GM21515 (cell line): ENCODE data around the gene ALDH8A1.
A peak's percentile ranks its signal among the peaks of the same experiment; 100 is the strongest.

Experiments
- ATAC-seq: cut with Tn5 transposase; IDR thresholded peaks from one replicate; pipeline ENCODE4 v1.9.1; 2021; ENCODE audit not compliant: unreplicated experiment

The ALDH8A1 gene

GRCh38 chr6:134951494-134952263 is 1.8 kb upstream of the ALDH8A1 start:
- no peak for ATAC-seq

GRCh38 chr6:134950482-134950881 is 581 bp upstream of the ALDH8A1 start:
- no peak for ATAC-seq

- ATAC-seq = no peak
These were observed 1.2 kb downstream of the ALDH8A1 start for GRCh38 chr6:134948691-134949090.

DNA sequence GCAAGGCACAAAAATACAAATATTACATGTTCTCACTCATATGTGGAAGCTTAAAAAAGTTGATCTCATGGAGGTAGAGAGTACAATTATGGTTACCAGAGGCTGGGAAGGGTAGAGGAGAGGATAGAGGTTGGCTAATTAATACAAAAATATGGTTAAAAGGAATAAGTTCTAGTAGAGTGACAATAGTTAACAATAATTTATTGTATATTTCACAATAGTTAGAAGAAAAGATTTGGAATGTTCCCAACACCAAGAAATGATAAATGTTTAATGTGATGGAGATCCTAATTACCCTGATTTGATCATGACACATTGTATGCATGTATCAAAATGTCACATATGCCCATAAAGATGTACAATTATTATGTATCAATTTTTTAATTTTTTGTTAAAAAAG is 1.8 kb downstream of the ALDH8A1 start:
- no peak for ATAC-seq

- no peak for ATAC-seq
These were observed 4.9 kb downstream of the ALDH8A1 start for GRCh38 chr6:134945045-134945444.

DNA sequence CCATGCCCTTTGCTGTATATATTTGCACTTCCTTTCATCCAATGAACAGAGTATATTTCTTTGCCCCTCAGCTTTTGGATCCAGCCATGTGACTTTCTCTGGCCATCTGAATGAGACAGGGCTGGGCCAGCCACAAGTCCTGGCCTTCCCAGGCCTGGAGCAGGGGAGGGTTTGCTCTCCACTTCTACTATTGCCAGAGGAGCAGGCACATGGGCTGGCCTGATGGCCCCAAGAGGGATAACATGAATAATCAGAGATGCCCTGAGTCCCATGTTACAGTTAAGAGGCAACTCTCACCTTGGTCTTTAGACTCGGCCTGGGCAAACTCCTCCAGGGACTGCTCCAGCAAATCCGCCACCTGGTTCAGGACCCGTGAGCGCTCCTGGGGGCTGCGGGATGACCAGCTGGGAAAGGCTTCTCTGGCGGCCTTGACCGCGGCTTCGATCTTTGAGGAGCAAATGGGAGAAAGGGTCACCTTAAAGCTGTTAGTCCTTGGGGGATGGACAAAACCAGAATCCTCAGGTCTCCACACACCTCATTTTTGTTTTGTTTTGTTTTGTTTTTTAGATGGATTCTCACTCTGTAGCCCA is 6.3 kb downstream of the ALDH8A1 start:
- ATAC-seq = no peak

DNA sequence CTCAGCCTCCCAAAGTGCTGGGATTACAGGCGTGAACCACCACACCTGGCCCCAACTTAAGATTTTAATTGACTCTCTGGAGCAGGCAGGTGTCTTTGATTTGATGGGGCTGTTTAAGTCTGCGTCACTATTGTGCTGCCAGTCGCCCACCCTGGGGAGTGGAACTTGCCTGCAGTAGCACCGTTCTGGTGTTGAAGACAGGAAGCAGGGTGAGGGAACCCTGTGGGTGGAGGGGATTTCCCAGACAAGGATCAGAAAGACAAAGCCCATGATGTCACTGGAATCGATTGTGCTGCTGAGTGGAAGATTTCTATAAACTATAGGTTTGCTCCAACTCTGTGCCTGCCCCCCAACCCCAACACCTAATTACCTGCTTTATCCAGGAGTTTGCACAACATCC is 11.0 kb downstream of the ALDH8A1 start:
- ATAC-seq = peak; percentile 65

- no peak for ATAC-seq
These were observed 12.5 kb downstream of the ALDH8A1 start for GRCh38 chr6:134937426-134937825.

DNA sequence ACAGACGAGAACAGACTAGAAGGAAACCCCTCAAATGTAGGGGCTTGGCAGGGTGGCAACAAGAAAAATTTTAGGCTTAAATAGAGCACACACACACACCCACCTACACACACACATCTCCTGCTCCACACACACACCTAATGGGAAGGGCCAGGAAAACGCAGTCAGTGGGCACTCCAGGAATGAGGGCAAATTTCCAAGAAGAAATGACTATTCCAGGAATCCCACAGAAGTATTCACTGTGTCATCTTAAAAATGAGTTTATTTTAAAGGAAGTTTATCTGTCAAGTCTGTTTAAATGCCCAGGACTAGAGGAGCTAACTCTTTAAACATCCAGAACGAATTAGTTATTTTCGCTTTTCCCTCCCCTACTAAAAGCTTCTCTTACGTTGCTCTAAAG is 13.0 kb downstream of the ALDH8A1 start:
- ATAC-seq = no peak

DNA sequence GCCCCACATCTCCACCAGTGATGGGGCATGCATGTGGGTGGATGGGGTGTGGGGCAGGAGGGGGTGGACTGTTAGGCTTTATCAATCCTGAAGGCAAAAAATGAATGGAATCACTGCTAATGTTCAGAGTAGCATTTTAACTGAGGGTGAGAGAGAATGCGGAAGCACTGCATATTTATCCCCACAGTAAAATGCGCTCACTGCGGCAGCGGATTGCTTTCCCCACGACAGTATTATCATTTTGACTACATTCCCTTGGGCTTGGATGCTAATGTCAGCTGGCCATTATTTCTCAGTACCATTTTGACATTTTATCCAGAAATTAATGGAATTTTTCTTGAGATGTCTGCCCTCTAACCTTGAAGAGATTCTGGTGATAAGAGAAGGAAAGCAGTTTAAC is 13.4 kb downstream of the ALDH8A1 start:
- no peak for ATAC-seq

DNA sequence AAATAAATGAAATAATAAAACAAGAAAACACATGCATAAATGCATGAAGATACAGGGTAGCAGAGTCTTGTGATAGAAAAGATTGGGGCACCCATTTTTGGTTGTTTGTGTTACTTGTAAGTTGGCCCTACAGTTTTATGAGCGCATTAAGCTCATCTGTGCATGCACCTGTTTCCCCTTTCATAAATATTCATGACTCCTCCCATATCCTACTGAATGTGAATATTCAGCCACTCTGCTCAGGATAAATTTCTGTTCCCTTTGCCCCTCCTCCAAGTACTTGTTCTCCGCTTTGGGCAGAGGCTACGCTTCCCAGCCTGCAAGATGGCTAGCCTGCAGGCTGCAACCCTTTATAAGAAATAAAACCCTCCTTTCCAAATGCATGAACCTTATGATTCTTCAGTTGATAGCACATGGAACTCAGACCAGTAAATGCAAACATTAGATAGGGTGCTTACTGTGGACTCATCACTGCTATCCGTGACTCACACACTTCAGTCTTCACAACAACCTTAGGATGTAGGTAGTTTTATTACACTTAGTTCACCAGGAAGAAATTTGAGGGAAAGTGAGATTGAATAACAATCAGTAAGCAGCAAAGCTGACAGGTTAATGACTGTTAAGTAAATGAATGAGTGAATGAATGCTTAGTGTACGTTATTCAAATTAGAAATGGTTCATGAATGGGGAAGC is 15.0 kb downstream of the ALDH8A1 start:
- no peak for ATAC-seq

- no peak for ATAC-seq
These were observed 17.1 kb downstream of the ALDH8A1 start for GRCh38 chr6:134932535-134933470.

DNA sequence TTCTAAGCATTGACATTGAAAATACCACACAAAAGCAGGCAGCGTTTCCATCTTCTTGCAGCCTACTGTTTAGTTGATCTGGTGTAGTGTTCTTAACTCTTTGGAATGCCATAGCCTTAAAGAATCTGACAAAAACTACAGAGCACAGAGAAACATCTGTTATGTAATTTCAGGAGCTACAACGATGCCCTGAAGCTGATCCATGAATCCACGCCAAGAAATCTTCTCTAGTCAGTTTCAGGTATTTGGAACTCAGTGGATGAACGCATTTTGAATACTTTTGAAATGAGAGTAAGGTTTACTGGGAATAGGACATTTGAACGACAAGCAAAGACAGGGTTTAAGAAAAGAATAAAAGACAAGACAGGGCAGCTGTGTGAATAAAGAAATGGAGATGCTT is 17.8 kb downstream of the ALDH8A1 start:
- no peak for ATAC-seq

DNA sequence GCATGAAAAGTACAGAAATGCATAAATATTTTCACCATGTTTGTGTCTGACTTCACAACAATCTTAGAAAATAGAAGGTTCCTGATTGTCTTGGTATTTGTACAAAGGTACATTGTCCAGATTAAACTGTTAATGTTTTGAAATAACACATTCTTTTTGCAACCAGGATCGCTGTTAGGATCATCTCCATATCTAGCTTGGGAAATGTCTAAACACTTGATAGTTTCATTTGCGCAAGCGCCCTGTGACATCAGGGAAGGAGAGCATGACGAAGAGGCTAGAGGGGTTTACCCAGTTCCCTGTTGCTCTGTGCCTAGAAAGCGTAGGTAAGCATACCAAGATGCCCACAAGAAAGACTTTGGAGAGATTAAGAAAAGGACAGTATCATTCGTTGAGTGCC is 19.4 kb downstream of the ALDH8A1 start:
- ATAC-seq = no peak

- ATAC-seq = no peak
These were observed 21.6 kb downstream of the ALDH8A1 start for GRCh38 chr6:134928151-134928900.

- ATAC-seq = no peak
These were observed 24.1 kb downstream of the ALDH8A1 start for GRCh38 chr6:134925800-134926199.

DNA sequence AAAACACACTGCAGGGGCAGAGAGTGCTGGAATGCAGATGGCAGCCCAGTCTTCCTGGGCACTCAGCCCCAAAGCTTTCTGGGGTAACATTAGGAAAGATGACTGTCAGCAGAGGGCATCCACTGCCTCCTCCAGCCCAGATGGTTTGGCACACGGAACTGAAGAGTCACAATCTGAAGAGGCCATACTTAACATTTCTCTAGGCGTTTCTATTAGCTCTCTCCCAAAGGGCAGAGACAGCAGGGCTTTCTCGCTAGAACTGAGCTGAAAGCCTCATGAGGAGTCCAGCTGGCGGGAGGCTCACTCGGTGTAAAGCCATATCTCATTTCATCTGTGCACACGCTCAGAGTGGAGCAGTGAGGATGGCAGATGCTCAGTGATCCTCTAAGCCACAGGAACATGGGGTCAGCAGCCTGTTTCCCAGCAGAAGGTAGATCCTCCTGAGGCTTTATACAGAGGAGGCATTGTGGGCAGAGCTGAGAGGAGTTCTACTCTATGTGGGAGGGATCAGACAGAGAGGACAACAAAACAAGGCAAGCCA is 28.1 kb downstream of the ALDH8A1 start:
- no peak for ATAC-seq

DNA sequence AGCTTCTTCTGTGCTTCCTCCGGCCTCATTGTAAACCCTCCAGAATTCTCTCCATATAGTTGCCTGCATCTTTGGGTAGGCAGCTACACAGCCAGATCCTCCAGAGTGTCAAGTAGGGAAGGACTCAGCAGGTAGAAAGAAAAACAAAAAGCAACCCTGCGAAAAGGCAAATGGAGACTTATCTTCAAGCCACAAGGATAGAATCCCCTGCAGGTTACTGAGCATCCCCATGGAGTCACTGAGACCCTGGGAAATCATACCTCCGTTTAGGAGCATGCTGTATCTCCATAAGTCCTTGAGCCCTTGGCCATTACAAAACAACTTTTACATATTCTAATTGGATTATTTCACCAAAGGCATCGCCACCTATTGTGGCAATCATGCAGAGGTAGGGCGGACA is 28.6 kb downstream of the ALDH8A1 start:
- no peak for ATAC-seq

DNA sequence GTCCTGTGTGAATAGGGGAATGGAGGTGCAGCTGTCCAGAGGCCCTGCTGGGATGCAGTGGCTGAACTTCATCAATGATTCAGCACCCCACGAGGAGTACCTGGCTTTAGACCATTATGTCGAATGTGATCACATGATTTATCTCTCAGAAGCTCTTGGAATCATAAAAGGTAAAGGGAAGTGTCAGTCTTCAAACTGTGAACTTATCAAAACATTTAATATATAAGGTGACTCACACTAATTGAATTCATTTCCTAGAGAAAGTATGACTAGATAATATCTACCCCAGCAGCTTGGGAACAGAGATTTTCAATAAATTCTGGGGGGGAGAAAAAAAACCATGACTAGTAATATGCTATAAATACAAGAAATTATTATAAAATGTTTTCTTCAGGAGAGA is 29.5 kb downstream of the ALDH8A1 start:
- ATAC-seq = no peak

GRCh38 chr6:134918418-134918961 is 31.4 kb downstream of the ALDH8A1 start:
- no peak for ATAC-seq
